Subcutaneous adipose tissue (tissue), 4 donors: ENCODE measurements around the gene SLC43A3. TPM values are rescaled to one million over a fixed set of nuclear protein-coding genes. Genes with fewer than 3 reads are reported as not detected.

Source experiments
- total RNA-seq, 4 donors: library from RNA; depleted of rRNA; stranded (reverse); fragments of >200 nt; gene quantifications; one replicate each; pipeline ENCODE4 v1.1.0, GENCODE V29; 2016
- TF ChIP-seq, protein P1 (sequence below): fragments of 450-650 bp; IDR thresholded peaks from one replicate; pipeline ENCODE4 v1.5.1; 2016; ENCODE audit warnings: low read depth, mild to moderate bottlenecking, control low read depth, antibody characterized with exemption, moderate library complexity

Gene SLC43A3
- total RNA-seq, 4 donors from 2014 or later, result 50.1 to 108 (median 80.2) TPM

DNA sequence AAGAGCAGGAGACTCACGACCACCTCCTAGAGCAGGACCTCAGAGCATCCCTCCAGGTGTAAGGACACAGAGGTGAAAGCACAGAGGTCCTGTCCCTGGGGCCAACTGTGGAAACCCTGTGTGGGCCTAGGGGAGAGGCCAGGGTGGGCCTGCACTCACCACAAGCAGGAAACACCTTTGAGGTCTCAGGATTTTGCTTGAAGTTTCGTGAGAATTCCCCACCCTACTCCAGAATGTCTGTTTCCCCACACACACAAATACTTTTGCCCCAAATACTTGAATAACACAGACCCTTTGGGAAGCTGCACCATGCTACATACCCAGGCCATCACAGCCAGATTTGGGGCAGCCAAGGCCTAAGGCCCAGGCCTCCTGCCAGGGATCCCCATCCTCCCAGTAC is 18.1 kb downstream of the SLC43A3 start:
- TF ChIP-seq, protein P1, sequence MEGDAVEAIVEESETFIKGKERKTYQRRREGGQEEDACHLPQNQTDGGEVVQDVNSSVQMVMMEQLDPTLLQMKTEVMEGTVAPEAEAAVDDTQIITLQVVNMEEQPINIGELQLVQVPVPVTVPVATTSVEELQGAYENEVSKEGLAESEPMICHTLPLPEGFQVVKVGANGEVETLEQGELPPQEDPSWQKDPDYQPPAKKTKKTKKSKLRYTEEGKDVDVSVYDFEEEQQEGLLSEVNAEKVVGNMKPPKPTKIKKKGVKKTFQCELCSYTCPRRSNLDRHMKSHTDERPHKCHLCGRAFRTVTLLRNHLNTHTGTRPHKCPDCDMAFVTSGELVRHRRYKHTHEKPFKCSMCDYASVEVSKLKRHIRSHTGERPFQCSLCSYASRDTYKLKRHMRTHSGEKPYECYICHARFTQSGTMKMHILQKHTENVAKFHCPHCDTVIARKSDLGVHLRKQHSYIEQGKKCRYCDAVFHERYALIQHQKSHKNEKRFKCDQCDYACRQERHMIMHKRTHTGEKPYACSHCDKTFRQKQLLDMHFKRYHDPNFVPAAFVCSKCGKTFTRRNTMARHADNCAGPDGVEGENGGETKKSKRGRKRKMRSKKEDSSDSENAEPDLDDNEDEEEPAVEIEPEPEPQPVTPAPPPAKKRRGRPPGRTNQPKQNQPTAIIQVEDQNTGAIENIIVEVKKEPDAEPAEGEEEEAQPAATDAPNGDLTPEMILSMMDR, result no peak

DNA sequence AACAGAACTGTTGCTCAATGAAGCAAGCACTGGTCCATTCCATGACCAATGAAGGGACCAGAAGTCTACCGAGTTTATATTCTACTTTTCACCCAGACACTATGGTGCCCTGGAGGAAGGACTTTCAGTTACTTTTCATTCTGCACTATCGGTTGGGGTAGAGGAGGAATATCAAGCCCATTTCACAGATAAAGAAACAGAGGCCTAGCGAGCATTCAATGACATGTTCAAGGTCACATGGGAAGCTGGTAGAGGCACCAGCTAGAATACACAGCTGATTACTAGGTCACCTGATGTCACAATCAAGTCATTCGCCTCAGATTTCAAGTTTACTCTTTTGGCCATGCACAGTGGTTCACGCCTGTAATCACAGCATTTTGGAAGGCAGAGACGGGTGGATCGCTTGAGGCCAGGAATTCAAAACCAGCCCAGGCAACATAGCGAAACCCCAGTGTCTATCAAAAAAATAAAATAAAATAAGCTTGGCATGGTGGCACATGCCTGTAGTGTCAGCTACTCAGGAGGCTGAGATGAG is 18.9 kb downstream of the SLC43A3 start:
- TF ChIP-seq, protein P1, result no peak

DNA sequence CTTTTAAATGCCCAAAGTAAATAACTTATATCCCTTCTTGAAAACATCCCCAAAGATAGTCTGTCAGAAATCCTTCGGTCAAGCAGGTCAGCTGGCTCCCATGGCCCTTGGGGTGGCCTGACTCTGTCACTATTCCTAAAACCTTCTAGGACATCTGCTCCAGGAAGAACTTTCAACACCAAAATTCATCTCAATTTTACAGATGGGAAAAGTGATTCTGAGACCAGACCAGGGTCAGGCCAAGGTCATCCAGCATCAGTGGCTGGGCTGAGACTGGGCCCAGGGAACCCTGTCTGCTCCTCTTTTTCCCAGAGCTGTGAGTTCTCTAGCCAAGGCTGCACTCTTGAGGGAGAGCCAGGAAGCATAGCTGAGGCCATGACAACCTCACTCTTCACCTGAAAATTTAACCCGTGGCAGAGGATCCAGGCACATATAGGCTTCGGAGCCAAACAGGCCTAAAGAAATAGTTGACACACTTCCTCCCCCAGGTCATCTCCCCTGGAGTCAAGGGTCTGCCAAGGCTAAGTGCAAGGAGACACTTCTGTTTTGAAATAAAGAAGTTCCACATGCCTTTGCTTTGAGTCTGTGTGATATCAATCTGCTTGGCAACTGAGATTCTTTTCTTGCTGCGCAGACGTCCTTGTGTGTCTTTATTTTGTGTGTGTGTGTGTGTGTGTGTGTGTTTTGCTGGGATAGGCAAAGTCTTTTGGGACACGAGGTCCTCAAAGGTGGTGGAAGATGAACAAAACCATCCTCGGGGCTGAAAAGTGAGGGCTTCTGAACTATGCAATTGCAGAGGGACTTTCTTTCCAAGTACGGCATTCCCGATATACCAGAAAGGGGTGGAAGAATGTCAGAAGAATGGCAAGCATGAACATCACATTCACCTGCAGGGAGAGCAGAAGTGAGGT is 19.7 kb downstream of the SLC43A3 start:
- TF ChIP-seq, protein P1, result no peak

DNA sequence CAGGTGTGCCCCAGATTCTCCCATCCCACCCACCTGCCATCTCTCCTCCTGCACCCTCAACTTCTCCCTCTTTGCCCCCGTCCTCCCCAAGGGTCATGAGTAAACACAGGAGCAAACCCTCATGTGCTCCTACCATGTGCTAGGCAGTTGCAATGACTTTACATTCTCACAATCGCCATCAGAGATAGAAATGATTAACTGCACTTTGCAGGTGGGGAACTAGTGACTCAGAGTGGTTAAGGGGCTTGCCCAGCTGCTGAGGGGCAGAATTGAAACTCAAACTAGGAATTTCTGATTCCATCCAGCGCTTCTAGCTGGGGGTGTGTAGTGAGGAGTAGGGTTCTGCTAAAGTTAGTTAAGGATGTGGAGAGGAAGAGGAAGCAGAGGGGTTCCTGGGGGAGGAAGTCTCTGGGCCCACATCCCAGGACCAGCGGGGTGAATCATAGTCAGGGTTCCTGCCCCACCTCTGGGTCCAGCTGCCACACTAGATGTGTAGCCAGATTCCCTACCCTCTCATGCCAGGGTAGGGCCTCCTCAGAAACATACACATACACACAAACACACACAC is 20.5 kb downstream of the SLC43A3 start:
- TF ChIP-seq, protein P1, result no peak

DNA sequence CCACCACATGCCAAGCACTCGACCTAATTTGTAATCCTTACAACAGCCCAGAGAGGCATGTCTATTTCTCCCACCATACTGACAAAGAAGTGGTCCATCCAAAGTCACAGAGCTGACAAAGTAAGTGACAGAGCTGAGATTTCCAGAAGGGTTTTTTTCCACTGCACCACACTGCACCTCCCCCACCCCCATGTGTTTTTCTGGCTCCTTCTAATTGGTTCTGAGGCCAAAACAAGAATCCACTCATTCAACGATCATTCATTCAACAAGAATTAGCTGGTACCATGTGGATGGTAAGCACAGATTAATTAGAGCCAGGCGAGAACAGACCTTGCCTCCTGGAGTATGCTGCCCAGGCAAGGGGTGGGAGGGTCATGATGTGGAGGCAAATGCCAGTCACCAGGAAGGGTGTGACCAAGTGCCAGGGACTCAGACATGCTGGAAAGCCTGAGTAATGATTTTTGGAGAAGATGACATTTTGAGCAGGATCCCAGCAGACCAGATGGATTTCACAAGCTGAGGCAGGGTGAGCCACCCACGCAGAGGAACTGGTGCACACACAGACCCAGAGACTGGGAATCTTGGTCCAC is 21.6 kb downstream of the SLC43A3 start:
- TF ChIP-seq, protein P1, result no peak

DNA sequence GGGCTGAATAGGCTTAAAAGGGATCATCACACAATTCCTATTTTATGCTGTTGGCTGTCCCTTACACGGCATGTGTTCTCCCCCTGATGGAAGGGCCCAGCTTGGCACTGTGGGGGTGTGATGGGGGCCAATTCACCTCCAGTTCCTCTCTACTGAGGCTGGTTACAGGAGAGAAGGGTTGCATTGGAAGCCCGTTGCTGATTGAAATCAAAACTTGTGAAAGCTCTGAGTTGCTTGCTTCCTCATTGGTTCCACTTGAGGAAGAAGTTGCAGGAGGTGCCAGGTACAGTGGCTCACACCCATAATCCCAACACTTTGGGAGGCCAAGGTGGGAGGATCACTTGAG is 23.1 kb downstream of the SLC43A3 start:
- TF ChIP-seq, protein P1, result no peak
